H9 (cell line): ENCODE results near the gene PGBD1. TPM values are rescaled to one million over a fixed set of nuclear protein-coding genes. Genes with fewer than 3 reads are reported as not detected.

Experiments
- DNase-seq: peaks from one replicate; pipeline ENCODE4 v3.0.0-alpha.2; 2017
- H2AFZ ChIP-seq: one replicate; pipeline ENCODE4 v1.6.1; 2013; ENCODE audit warnings: mild to moderate bottlenecking, low read length, control low read depth, moderate library complexity
- H2AK5ac ChIP-seq: 2 replicates; pipeline ENCODE4 v1.6.1; 2013; ENCODE audit warnings: low read length, control low read depth, mixed read lengths; ENCODE audit not compliant: insufficient read length
- H2BK120ac ChIP-seq: one replicate; pipeline ENCODE4 v1.6.1; 2013; ENCODE audit warnings: low read depth, mild to moderate bottlenecking, low read length, control low read depth, inconsistent platforms; ENCODE audit not compliant: poor library complexity, severe bottlenecking
- H2BK12ac ChIP-seq: 2 replicates; pipeline ENCODE4 v1.6.1; 2013; ENCODE audit warnings: low read length, control low read depth, mixed read lengths, low read depth; ENCODE audit not compliant: insufficient read length
- H2BK15ac ChIP-seq: 2 replicates; pipeline ENCODE4 v1.6.1; 2013; ENCODE audit warnings: low read depth, low read length, control low read depth
- H2BK20ac ChIP-seq: one replicate; pipeline ENCODE4 v1.6.1; 2013; ENCODE audit warnings: low read depth, mild to moderate bottlenecking, low read length, control low read depth, inconsistent platforms; ENCODE audit not compliant: poor library complexity, severe bottlenecking
- H2BK5ac ChIP-seq: 2 replicates; pipeline ENCODE4 v1.6.1; 2013; ENCODE audit warnings: low read length, control low read depth, mixed read lengths; ENCODE audit not compliant: insufficient read length
- H3K14ac ChIP-seq: 2 replicates; pipeline ENCODE4 v1.6.1; 2013; ENCODE audit warnings: low read length, control low read depth; ENCODE audit not compliant: insufficient read depth
- H3K18ac ChIP-seq: 2 replicates; pipeline ENCODE4 v1.6.1; 2013; ENCODE audit warnings: low read depth, mild to moderate bottlenecking, mixed read lengths, low read length, control low read depth; ENCODE audit not compliant: insufficient read length
- H3K23ac ChIP-seq: 2 replicates; pipeline ENCODE4 v1.6.1; 2013; ENCODE audit warnings: low read length, control low read depth, mixed read lengths, low read depth; ENCODE audit not compliant: insufficient read length
- H3K23me2 ChIP-seq: 2 replicates; pipeline ENCODE4 v1.6.1; 2013; ENCODE audit warnings: low read depth, mild to moderate bottlenecking, mixed read lengths, low read length, control low read depth; ENCODE audit not compliant: insufficient read length, poor library complexity, severe bottlenecking
- H3K27ac ChIP-seq: 2 replicates; pipeline ENCODE4 v1.5.1; 2013; ENCODE audit warnings: low read length, control low read depth, mixed read lengths, low read depth; ENCODE audit not compliant: insufficient read length
- H3K27me3 ChIP-seq: 2 replicates; pipeline ENCODE4 v1.6.1; 2013; ENCODE audit warnings: low read length, control low read depth, inconsistent platforms; ENCODE audit not compliant: insufficient read depth
- H3K4ac ChIP-seq: 2 replicates; pipeline ENCODE4 v1.6.1; 2013; ENCODE audit warnings: low read depth, mild to moderate bottlenecking, control low read depth, inconsistent platforms, low read length, moderate library complexity
- H3K4me1 ChIP-seq: 2 replicates; pipeline ENCODE4 v1.6.1; 2013; ENCODE audit warnings: low read length, control low read depth, inconsistent platforms; ENCODE audit not compliant: insufficient read depth
- H3K4me2 ChIP-seq: 2 replicates; pipeline ENCODE4 v1.6.1; 2013; ENCODE audit warnings: low read length, control low read depth, mixed read lengths; ENCODE audit not compliant: insufficient read length, insufficient read depth
- H3K56ac ChIP-seq: 2 replicates; pipeline ENCODE4 v1.6.1; 2013; ENCODE audit warnings: low read depth, mild to moderate bottlenecking, mixed read lengths, low read length, control low read depth; ENCODE audit not compliant: insufficient read length
- H3K79me1 ChIP-seq: 2 replicates; pipeline ENCODE4 v1.6.1; 2013; ENCODE audit warnings: low read depth, mild to moderate bottlenecking, moderate library complexity, low read length, control low read depth, inconsistent platforms; ENCODE audit not compliant: insufficient read depth, poor library complexity, severe bottlenecking
- H3K79me2 ChIP-seq: 2 replicates; pipeline ENCODE4 v1.6.1; 2013; ENCODE audit warnings: low read length, control low read depth, inconsistent platforms; ENCODE audit not compliant: insufficient read depth
- H3K9ac ChIP-seq: 2 replicates; pipeline ENCODE4 v1.6.1; 2013; ENCODE audit warnings: low read length, control low read depth, mixed read lengths; ENCODE audit not compliant: insufficient read length; ENCODE audit errors: extremely low read depth
- H3K9me3 ChIP-seq: one replicate; pipeline ENCODE4 v1.6.1; 2013; ENCODE audit warnings: low read depth, low read length, inconsistent platforms; ENCODE audit not compliant: control insufficient read depth
- H3T11ph ChIP-seq: one replicate; pipeline ENCODE4 v1.6.1; 2013; ENCODE audit warnings: mild to moderate bottlenecking, low read length, control low read depth, inconsistent platforms
- H4K20me1 ChIP-seq: one replicate; pipeline ENCODE4 v1.6.1; 2013; ENCODE audit not compliant: control insufficient read depth, insufficient read length, insufficient read depth
- H4K5ac ChIP-seq: 2 replicates; pipeline ENCODE4 v1.6.1; 2013; ENCODE audit warnings: low read depth, mild to moderate bottlenecking, mixed read lengths, low read length, control low read depth; ENCODE audit not compliant: insufficient read length
- H4K8ac ChIP-seq: replicated peaks from 2 replicates; pipeline ENCODE4 v1.6.1; 2013; ENCODE audit warnings: low read length, control low read depth, mixed read lengths, low read depth; ENCODE audit not compliant: insufficient read length
- H4K91ac ChIP-seq: 2 replicates; pipeline ENCODE4 v1.6.1; 2013; ENCODE audit warnings: low read depth, mild to moderate bottlenecking, moderate library complexity, mixed read lengths, low read length, control low read depth; ENCODE audit not compliant: insufficient read length
- H3K27ac Mint-ChIP-seq, 3 experiments: 2 replicates in 2 of 3; 3 replicates in 1 of 3; pipeline ENCODE4 v1.8.0; 2020 to 2021; ENCODE audit warnings: mixed read lengths in 3 of 3, mild to moderate bottlenecking in 1 of 3, moderate library complexity in 1 of 3
- H3K27me3 Mint-ChIP-seq: 2 replicates; pipeline ENCODE4 v1.8.0; 2021; ENCODE audit warnings: low read depth, mild to moderate bottlenecking, moderate library complexity, mixed read lengths
- H3K36me3 Mint-ChIP-seq, 3 experiments: 2 replicates in 2 of 3; 3 replicates in 1 of 3; pipeline ENCODE4 v1.8.0; 2020 to 2021; ENCODE audit warnings: low read depth in 3 of 3, mixed read lengths in 3 of 3; ENCODE audit not compliant: insufficient read depth in 1 of 3
- H3K4me1 Mint-ChIP-seq, 2 experiments: 2 replicates each; pipeline ENCODE4 v1.8.0; 2020; ENCODE audit warnings: mixed read lengths in 2 of 2
- H3K4me3 Mint-ChIP-seq, 2 experiments: 2 replicates in 1 of 2; 3 replicates in 1 of 2; pipeline ENCODE4 v1.8.0; 2020 to 2021; ENCODE audit warnings: mild to moderate bottlenecking in 2 of 2, mixed read lengths in 2 of 2, moderate library complexity in 1 of 2
- H3K9me3 Mint-ChIP-seq, 2 experiments: 2 replicates in 1 of 2; 3 replicates in 1 of 2; pipeline ENCODE4 v1.8.0; 2020; ENCODE audit warnings: mild to moderate bottlenecking in 2 of 2, mixed read lengths in 2 of 2, moderate library complexity in 1 of 2
- CTCF ChIP-seq: fragments of 200-600 bp; sonication (generic); conservative IDR thresholded peaks from 3 replicates; pipeline ENCODE4 v1.8.0; 2021; ENCODE audit warnings: antibody characterized with exemption, mild to moderate bottlenecking
- WGBS: extraction: QIAGEN DNeasy Blood & Tissue Kit; methylation state at CpG from one replicate; pipeline ENCODE4 v1.1.7; 2013; ENCODE audit warnings: missing lambda C conversion rate, low lambda C conversion rate, mixed read lengths; ENCODE audit not compliant: insufficient read length; ENCODE audit errors: extremely low coverage; 5-methylcytosine and 5-hydroxymethylcytosine counted together
- total RNA-seq: library from RNA; stranded (reverse); gene quantifications from 2 replicates; pipeline ENCODE4 v1.2.1, GENCODE V29; 2021

Gene PGBD1
- total RNA-seq, 1 experiment from 2014 or later = 10.1 TPM

DNA sequence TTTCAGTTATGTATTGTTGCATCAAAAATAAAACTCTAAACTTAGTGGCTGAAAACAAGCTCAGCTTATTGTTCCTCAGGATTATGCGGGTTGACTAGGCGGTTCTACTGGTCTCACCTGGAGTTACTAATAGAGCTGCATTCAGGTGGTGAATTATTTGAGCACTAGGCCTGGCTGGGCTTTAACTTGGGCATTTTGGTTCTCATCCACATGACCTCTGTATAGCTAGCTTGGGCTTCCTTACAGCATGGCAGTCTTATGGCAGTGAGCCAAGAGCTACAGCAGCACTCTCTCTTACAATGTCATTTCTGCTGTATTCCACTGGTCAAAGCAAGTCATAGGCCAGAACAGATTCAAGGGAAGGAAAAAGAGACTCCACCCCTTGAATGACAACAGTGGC, 1.6 kb downstream of the PGBD1 start:
- Histone ChIP-seq H3K79me1 (no peaks in the 10 kb centered on the region), H3K18ac (no peak overlapping the region), H4K20me1 (no peaks in the 10 kb centered on the region), H2BK120ac (no peak overlapping the region), H3K79me2 (no peaks in the 10 kb centered on the region; the same call in 1 of the 2 replicates), H3K4ac (no peak overlapping the region), H2BK20ac (no peak overlapping the region), H2AK5ac (no peak overlapping the region), H3K14ac (no peak overlapping the region), H3K4me2 (no peak overlapping the region), H3T11ph (no peak overlapping the region), H3K9me3 (no peaks in the 10 kb centered on the region), H2BK12ac (no peak overlapping the region), H3K56ac (no peak overlapping the region), H4K8ac (no peak overlapping the region), H3K4me1 (no peaks in the 10 kb centered on the region), H3K23me2 (peaks cover 4% of the 10 kb centered on the region), H4K91ac (no peak overlapping the region), H3K27me3 (no peaks in the 10 kb centered on the region), H2BK15ac (no peak overlapping the region), H2AFZ (no peak overlapping the region), H3K27ac (no peak overlapping the region), H3K23ac (no peak overlapping the region), H2BK5ac (no peak overlapping the region), H3K9ac (no peak overlapping the region), H4K5ac (no peak overlapping the region)
- TF ChIP-seq CTCF = no peak
- Mint-ChIP-seq H3K4me3 (peak overlapping the region; percentile 95 to 97; a peak in 4 of 5 replicates), H3K27me3 (peaks cover 1% of the 10 kb centered on the region; the same call in 1 of the 2 replicates), H3K9me3 (no peaks in the 10 kb centered on the region), H3K36me3 (peaks cover 8 to 40% (median 39%) of the 10 kb centered on the region in 3 experiments; a peak in 6 of 7 replicates), H3K27ac (no peak overlapping the region), H3K4me1 (peaks cover 13% of the 10 kb centered on the region in 2 experiments)
- DNase-seq = no peak
- no CpG with 5 or more reads among the region's 2 CpGs for WGBS
